CD4-positive, alpha-beta T cell (primary cell): ENCODE results near the gene UBAP2L. TPM values are rescaled to one million over a fixed set of nuclear protein-coding genes. Genes with fewer than 3 reads are reported as not detected.

Experiments
- ATAC-seq: fragments of 200-7000 bp; cut with Tn5 transposase; one replicate; pipeline ENCODE4 v1.10.0; 2022; ENCODE audit warnings: mild to moderate bottlenecking; ENCODE audit not compliant: poor library complexity
- CTCF ChIA-PET: fragments of 350-600 bp; sonication (Branson Sonifier 250); formaldehyde crosslinking; loops from one replicate; lab custom pipeline; 2021; ENCODE audit warnings: antibody characterized with exemption, inconsistent platforms; lab: Charles Lee
- POLR2A ChIA-PET: fragments of 350-600 bp; sonication (Branson Sonifier 250); formaldehyde crosslinking; loops from one replicate; lab custom pipeline; 2021; ENCODE audit warnings: antibody characterized with exemption, inconsistent platforms; lab: Charles Lee
- DNase-seq, 14 experiments: peaks; one replicate each; pipeline ENCODE4 v3.0.0-alpha.2; 2013 to 2020; ENCODE audit warnings: mixed read lengths in 2 of 14
- H3K27ac ChIP-seq, 2 donors: one replicate each; pipeline versions ENCODE4 v1.5.1 to v1.7.0; 2013; ENCODE audit warnings: low read length in 2 of 2, low read depth in 1 of 2, mild to moderate bottlenecking in 1 of 2
- H3K27me3 ChIP-seq, 2 experiments: 1 replicate in 1 of 2; 2 replicates in 1 of 2; pipeline versions ENCODE4 v1.6.1 to v1.7.0; 2013; ENCODE audit warnings: low read length in 2 of 2, control low read depth in 1 of 2, mild to moderate bottlenecking in 1 of 2, moderate library complexity in 1 of 2; ENCODE audit not compliant: insufficient read depth in 2 of 2, control insufficient read depth in 1 of 2
- H3K36me3 ChIP-seq: one replicate; pipeline ENCODE4 v1.6.1; 2013; ENCODE audit warnings: low read length, control low read depth; ENCODE audit not compliant: insufficient read depth
- H3K4me1 ChIP-seq: one replicate; pipeline ENCODE4 v1.6.1; 2013; ENCODE audit warnings: low read length, control low read depth; ENCODE audit not compliant: insufficient read depth
- H3K4me3 ChIP-seq: one replicate; pipeline ENCODE4 v1.5.1; 2013; ENCODE audit warnings: mild to moderate bottlenecking, low read length, moderate library complexity
- H3K9me3 ChIP-seq, 2 experiments: 1 replicate in 1 of 2; 2 replicates in 1 of 2; pipeline versions ENCODE4 v1.6.1 to v1.7.0; 2013; ENCODE audit warnings: low read length in 2 of 2, mild to moderate bottlenecking in 2 of 2, control low read depth in 1 of 2, moderate library complexity in 1 of 2; ENCODE audit not compliant: control insufficient read depth in 1 of 2, insufficient read depth in 1 of 2
- H3K27ac Mint-ChIP-seq: one replicate; pipeline ENCODE4 v1.8.0; 2020; ENCODE audit warnings: mixed read lengths
- H3K27me3 Mint-ChIP-seq: one replicate; pipeline ENCODE4 v1.8.0; 2021; ENCODE audit warnings: mixed read lengths
- H3K36me3 Mint-ChIP-seq: one replicate; pipeline ENCODE4 v1.8.0; 2021; ENCODE audit warnings: low read depth, mixed read lengths
- H3K4me1 Mint-ChIP-seq: one replicate; pipeline ENCODE4 v1.8.0; 2021; ENCODE audit warnings: low read depth, mixed read lengths
- H3K4me3 Mint-ChIP-seq: one replicate; pipeline ENCODE4 v1.8.0; 2020; ENCODE audit warnings: mild to moderate bottlenecking, mixed read lengths
- H3K9me3 Mint-ChIP-seq: one replicate; pipeline ENCODE4 v1.8.0; 2020; ENCODE audit warnings: mixed read lengths
- CTCF ChIP-seq: fragments of 200-600 bp; IDR thresholded peaks from one replicate; pipeline ENCODE4 v1.8.0; 2022; ENCODE audit warnings: antibody characterized with exemption, mild to moderate bottlenecking
- intact Hi-C, 2 experiments: fragments of 100-400 bp; cut with DNase I in 1 of 2; cut with micrococcal nuclease in 1 of 2; formaldehyde crosslinking; loops; one replicate each; pipeline versions ENCODE4 v1.15.1 to v1.9.0; 2023 to 2025; cut with DNase I, micrococcal nuclease
- total RNA-seq, 174 experiments: library from RNA in 2 of 174; stranded (reverse) in 2 of 174; gene quantifications; one replicate each; pipeline ENCODE4 v1.2.3 and lab custom pipeline; 2021 to 2026

The UBAP2L gene
- total RNA-seq, 2 experiments from 2014 or later: 224 to 234 TPM

DNA sequence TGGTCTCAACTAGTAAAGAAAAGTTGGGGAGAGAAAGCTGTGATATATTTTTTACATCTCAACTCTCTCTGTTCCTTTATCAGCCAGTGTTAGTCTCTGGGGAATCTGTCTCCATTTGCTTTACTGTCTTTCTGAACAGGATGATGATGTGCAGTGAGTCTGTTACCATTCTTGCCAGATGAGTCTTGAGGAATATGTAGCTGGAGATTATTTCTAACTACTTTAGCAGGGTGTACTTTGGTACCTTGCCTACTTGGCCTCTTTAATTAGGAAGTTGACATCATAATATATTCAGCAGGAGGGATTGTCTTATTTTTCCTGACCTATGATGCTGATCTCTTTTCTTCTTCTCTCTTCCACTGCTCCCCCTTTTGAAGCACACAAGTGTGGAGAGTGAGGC, 35.9 kb downstream of the UBAP2L start:
- DNase-seq (no peak), ATAC-seq (no peak)
- H3K27ac Mint-ChIP-seq: peak overlapping the region; percentile 18
- H3K4me1 Mint-ChIP-seq: no peaks in the 10 kb centered on the region
- H3K4me3 Mint-ChIP-seq: no peak overlapping the region
- H3K4me1 ChIP-seq: no peaks in the 10 kb centered on the region
- POLR2A ChIA-PET: interaction anchor here (1.5 kb wide), 1 partner anchor 9 kb away, joined by 5 read pairs; no protein-coding TSS in a partner anchor
- peaks cover 99% of the 10 kb centered on the region for H3K36me3 Mint-ChIP-seq
- H3K9me3 Mint-ChIP-seq: no peaks in the 10 kb centered on the region
- CTCF ChIA-PET: no interaction called here
- TF ChIP-seq CTCF: no peak
- no peaks in the 10 kb centered on the region for H3K27me3 ChIP-seq
- H3K4me3 ChIP-seq: no peak overlapping the region
- H3K27me3 Mint-ChIP-seq: no peaks in the 10 kb centered on the region
- H3K36me3 ChIP-seq: peaks cover 97% of the 10 kb centered on the region
- intact Hi-C loops: no loop called here
- H3K27ac ChIP-seq: no peak overlapping the region
- H3K9me3 ChIP-seq: no peaks in the 10 kb centered on the region

- TF ChIP-seq CTCF: no peak
- no peak overlapping the region for H3K4me3 Mint-ChIP-seq
- no peaks in the 10 kb centered on the region for H3K27me3 ChIP-seq
- CTCF ChIA-PET: interaction anchor here (1.1 to 1.6 kb wide), 2 partner anchors 13 to 59 kb away, joined by 3 read pairs; no protein-coding TSS in a partner anchor
- ATAC-seq: no peak
- intact Hi-C loops: no loop called here
- H3K9me3 ChIP-seq: no peaks in the 10 kb centered on the region
- POLR2A ChIA-PET: interaction anchor here (0.6 to 1.4 kb wide), 3 partner anchors 10 to 44 kb away, joined by 3 to 6 read pairs (median 6); no protein-coding TSS in a partner anchor
- H3K27ac Mint-ChIP-seq: no peak overlapping the region
- no peaks in the 10 kb centered on the region for H3K27me3 Mint-ChIP-seq
- no peaks in the 10 kb centered on the region for H3K4me1 ChIP-seq
- no peaks in the 10 kb centered on the region for H3K9me3 Mint-ChIP-seq
- H3K36me3 Mint-ChIP-seq: peaks cover 100% of the 10 kb centered on the region
- no peak overlapping the region for H3K27ac ChIP-seq
- H3K4me1 Mint-ChIP-seq: peaks cover 15% of the 10 kb centered on the region
- no peak overlapping the region for H3K4me3 ChIP-seq
- no peak for DNase-seq
- peaks cover 100% of the 10 kb centered on the region for H3K36me3 ChIP-seq
Observed at GRCh38 chr1:154258784-154259183, 38.0 kb downstream of the UBAP2L start.

- Histone ChIP-seq H3K27me3 (no peaks in the 10 kb centered on the region), H3K4me1 (peaks cover 5% of the 10 kb centered on the region), H3K36me3 (peaks cover 89% of the 10 kb centered on the region), H3K27ac (no peak overlapping the region), H3K4me3 (no peak overlapping the region), H3K9me3 (no peaks in the 10 kb centered on the region)
- peaks cover 98% of the 10 kb centered on the region for H3K36me3 Mint-ChIP-seq
- no peak overlapping the region for H3K4me3 Mint-ChIP-seq
- DNase-seq (no peak), ATAC-seq (no peak)
- no peak for TF ChIP-seq CTCF
- H3K4me1 Mint-ChIP-seq: peaks cover 29% of the 10 kb centered on the region
- ChIA-PET POLR2A (no interaction called here), CTCF (no interaction called here)
- no peaks in the 10 kb centered on the region for H3K9me3 Mint-ChIP-seq
- intact Hi-C loops: no loop called here
- no peaks in the 10 kb centered on the region for H3K27me3 Mint-ChIP-seq
- H3K27ac Mint-ChIP-seq: peak overlapping the region; percentile 16
Observed at GRCh38 chr1:154260127-154260526, 39.4 kb downstream of the UBAP2L start.
